Measurements from ENCODE around the gene MEGF6. TPM values are rescaled to one million over a fixed set of nuclear protein-coding genes. Genes with fewer than 3 reads are reported as not detected.
A peak's percentile ranks its signal among the peaks of the same experiment; 100 is the strongest.

MEGF6 gene
- total RNA-seq, 1 donor = 85.4 TPM

DNA sequence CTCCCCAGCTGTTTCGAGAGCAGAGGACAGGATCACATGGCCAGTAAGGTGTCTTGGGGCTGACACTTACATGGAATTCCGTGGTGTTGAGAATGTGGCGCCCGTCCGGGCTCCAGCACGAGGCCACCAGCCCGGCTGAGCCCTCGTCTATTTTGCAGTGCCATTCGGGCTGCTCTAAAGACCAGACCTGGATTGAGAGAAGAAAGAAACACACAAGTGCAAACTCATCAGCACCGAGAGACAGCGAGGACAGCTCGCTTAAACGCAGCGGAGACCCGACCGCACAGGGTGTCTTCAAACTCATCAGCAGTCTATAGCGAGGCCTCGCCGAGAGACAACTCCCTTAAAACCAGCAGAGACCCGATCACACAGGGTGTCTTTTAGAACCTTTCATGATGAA, 35.3 kb upstream of the MEGF6 start:
- Histone ChIP-seq H3K4me3 (ENCODE audit: insufficient read depth, low read length) (no peak overlapping the region), H3K9me3 (ENCODE audit: low read depth, low read length) (no peaks in the 10 kb centered on the region), H3K79me2 (ENCODE audit: insufficient read depth, low read length) (peaks cover 6% of the 10 kb centered on the region), H3K4me2 (ENCODE audit: insufficient read depth, low read length) (no peak overlapping the region), H4K20me1 (ENCODE audit: insufficient read depth, low read length) (no peaks in the 10 kb centered on the region), H3K4me1 (ENCODE audit: insufficient read depth, low read length) (peaks cover 6% of the 10 kb centered on the region), H3K27ac (ENCODE audit: low read depth, low read length) (no peak overlapping the region), H3K27me3 (ENCODE audit: insufficient read depth, low read length) (peaks cover 16% of the 10 kb centered on the region), H2AFZ (ENCODE audit: low read length) (no peak overlapping the region), H3K36me3 (ENCODE audit: insufficient read depth, low read length) (peaks cover 23% of the 10 kb centered on the region)
- TF ChIP-seq, protein P1, sequence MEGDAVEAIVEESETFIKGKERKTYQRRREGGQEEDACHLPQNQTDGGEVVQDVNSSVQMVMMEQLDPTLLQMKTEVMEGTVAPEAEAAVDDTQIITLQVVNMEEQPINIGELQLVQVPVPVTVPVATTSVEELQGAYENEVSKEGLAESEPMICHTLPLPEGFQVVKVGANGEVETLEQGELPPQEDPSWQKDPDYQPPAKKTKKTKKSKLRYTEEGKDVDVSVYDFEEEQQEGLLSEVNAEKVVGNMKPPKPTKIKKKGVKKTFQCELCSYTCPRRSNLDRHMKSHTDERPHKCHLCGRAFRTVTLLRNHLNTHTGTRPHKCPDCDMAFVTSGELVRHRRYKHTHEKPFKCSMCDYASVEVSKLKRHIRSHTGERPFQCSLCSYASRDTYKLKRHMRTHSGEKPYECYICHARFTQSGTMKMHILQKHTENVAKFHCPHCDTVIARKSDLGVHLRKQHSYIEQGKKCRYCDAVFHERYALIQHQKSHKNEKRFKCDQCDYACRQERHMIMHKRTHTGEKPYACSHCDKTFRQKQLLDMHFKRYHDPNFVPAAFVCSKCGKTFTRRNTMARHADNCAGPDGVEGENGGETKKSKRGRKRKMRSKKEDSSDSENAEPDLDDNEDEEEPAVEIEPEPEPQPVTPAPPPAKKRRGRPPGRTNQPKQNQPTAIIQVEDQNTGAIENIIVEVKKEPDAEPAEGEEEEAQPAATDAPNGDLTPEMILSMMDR (IDR thresholded peaks at IDR 0.05; ENCODE audit: extremely low read depth, low read depth, low read length) = no peak
- DNase-seq (ENCODE audit: insufficient read length, low spot score, missing footprints) = no peak

DNA sequence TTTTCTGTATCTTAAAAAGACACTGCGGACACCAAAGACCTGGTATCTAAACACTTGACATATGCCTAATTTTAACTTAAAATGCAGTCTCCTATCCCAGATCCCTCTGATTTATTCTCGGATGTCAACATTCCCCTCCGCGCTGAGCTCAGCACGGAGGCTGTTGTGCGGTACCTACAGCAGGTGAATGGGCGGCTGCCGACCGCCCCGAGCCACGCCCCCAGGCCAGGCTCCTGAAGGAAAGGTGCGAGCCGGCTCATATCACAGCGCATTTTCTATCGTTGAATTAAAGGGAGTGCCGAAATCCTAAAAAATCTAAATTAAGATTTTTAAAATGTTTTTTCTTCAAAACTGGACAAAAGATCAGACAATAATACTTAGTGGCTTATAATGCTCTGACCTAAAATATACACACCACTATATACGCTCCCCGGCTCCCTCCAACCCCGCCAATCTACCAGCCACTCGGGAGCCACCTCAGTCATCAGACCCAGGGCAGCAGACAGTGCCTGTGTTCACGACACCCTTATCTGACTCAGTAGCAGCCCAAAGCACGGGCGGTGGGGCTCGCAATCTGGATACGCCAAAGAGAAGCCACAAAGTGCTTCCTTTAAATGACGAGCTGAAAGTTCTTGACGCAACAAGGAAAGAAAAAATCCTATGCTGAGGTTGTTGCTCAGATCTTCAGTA, 34.5 kb upstream of the MEGF6 start:
- no peak overlapping the region for H3K4me2 ChIP-seq (ENCODE audit: insufficient read depth, low read length)
- peaks cover 23% of the 10 kb centered on the region for H3K36me3 ChIP-seq (ENCODE audit: insufficient read depth, low read length)
- H3K27ac ChIP-seq (ENCODE audit: low read depth, low read length) = no peak overlapping the region
- no peaks in the 10 kb centered on the region for H3K9me3 ChIP-seq (ENCODE audit: low read depth, low read length)
- peaks cover 8% of the 10 kb centered on the region for H3K27me3 ChIP-seq (ENCODE audit: insufficient read depth, low read length)
- DNase-seq (ENCODE audit: insufficient read length, low spot score, missing footprints) = no peak
- H2AFZ ChIP-seq (ENCODE audit: low read length) = no peak overlapping the region
- H4K20me1 ChIP-seq (ENCODE audit: insufficient read depth, low read length) = no peaks in the 10 kb centered on the region
- TF ChIP-seq, protein P1 (IDR thresholded peaks at IDR 0.05; ENCODE audit: extremely low read depth, low read depth, low read length) = no peak
- peaks cover 6% of the 10 kb centered on the region for H3K4me1 ChIP-seq (ENCODE audit: insufficient read depth, low read length)
- peaks cover 6% of the 10 kb centered on the region for H3K79me2 ChIP-seq (ENCODE audit: insufficient read depth, low read length)
- H3K4me3 ChIP-seq (ENCODE audit: insufficient read depth, low read length) = no peak overlapping the region

DNA sequence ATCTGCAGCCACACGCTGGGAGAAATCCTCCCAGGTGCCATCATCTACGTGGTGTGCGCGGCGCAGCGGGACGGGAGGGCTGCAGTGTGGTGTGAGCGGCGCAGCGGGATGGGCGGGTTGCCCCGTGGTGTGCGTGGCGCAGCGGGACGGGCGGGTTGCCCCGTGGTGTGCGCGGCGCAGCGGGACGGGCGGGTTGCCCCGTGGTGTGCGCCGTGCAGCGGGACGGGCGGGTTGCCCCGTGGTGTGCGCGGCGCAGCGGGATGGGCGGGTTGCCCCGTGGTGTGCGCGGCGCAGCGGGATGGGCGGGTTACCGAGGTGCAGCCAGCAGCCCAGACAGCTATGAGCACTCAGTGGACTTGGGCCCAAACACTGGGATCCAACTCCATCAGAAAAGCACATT, 33.9 kb upstream of the MEGF6 start:
- no peak for DNase-seq (ENCODE audit: insufficient read length, low spot score, missing footprints)
- Histone ChIP-seq H3K9me3 (ENCODE audit: low read depth, low read length) (no peaks in the 10 kb centered on the region), H3K27me3 (ENCODE audit: insufficient read depth, low read length) (peaks cover 2% of the 10 kb centered on the region), H3K4me1 (ENCODE audit: insufficient read depth, low read length) (peaks cover 6% of the 10 kb centered on the region), H3K79me2 (ENCODE audit: insufficient read depth, low read length) (peaks cover 6% of the 10 kb centered on the region), H3K4me3 (ENCODE audit: insufficient read depth, low read length) (no peak overlapping the region), H3K36me3 (ENCODE audit: insufficient read depth, low read length) (peaks cover 23% of the 10 kb centered on the region), H4K20me1 (ENCODE audit: insufficient read depth, low read length) (no peaks in the 10 kb centered on the region), H3K4me2 (ENCODE audit: insufficient read depth, low read length) (no peak overlapping the region), H3K27ac (ENCODE audit: low read depth, low read length) (no peak overlapping the region), H2AFZ (ENCODE audit: low read length) (no peak overlapping the region)
- TF ChIP-seq, protein P1 (IDR thresholded peaks at IDR 0.05; ENCODE audit: extremely low read depth, low read depth, low read length) = no peak

DNA sequence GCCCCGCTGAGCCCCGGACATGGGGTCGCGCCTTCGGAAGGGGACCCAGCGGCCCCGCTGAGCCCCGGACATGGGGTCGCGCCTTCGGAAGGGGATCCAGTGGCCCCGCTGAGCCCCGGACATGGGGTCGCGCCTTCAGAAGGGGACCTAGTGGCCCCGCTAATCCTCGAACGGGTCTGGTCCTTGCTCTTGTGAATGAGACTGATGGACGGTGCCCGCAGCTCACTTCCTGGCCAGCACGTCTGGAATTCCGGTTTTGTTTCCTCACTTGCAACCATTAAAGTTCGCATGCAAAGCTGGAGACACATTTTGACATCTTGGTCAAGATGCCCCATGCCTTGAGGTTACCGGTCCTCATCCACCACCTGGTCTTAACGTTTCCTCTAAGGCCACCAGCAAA, 33.0 kb upstream of the MEGF6 start:
- Histone ChIP-seq H3K27ac (ENCODE audit: low read depth, low read length) (no peak overlapping the region), H3K9me3 (ENCODE audit: low read depth, low read length) (no peaks in the 10 kb centered on the region), H3K4me2 (ENCODE audit: insufficient read depth, low read length) (no peak overlapping the region), H2AFZ (ENCODE audit: low read length) (no peak overlapping the region), H3K79me2 (ENCODE audit: insufficient read depth, low read length) (peaks cover 1% of the 10 kb centered on the region), H4K20me1 (ENCODE audit: insufficient read depth, low read length) (no peaks in the 10 kb centered on the region), H3K4me1 (ENCODE audit: insufficient read depth, low read length) (peaks cover 5% of the 10 kb centered on the region), H3K4me3 (ENCODE audit: insufficient read depth, low read length) (no peak overlapping the region), H3K27me3 (ENCODE audit: insufficient read depth, low read length) (no peaks in the 10 kb centered on the region), H3K36me3 (ENCODE audit: insufficient read depth, low read length) (peaks cover 23% of the 10 kb centered on the region)
- TF ChIP-seq, protein P1 (IDR thresholded peaks at IDR 0.05; ENCODE audit: extremely low read depth, low read depth, low read length) = no peak
- peak; percentile 86 for DNase-seq (ENCODE audit: insufficient read length, low spot score, missing footprints)
